ENCODE results near the gene ARID4B.
"Not testable (repeated sequence)": the region's sequence is repeated elsewhere in the genome, so short reads cannot be mapped to it uniquely, and the experiment has no call there.

The ARID4B gene

GRCh38 chr1:235327559-235328270 lies at the start of gene ARID4B:
ARID4B (minus strand) TSS chr1:235328179; CDS start chr1:235326919, 1,260 bp downstream.
- no peak for DNase-seq

GRCh38 chr1:235375919-235376605 lies 48.1 kb upstream of the ARID4B start:
- no peak for DNase-seq

- no peak for DNase-seq
Measured at GRCh38 chr1:235369802-235370201, 41.8 kb upstream of the ARID4B start.

GRCh38 chr1:235368428-235368827 lies 40.4 kb upstream of the ARID4B start:
- DNase-seq, result no peak

- peak; percentile 86 to 87 for DNase-seq
Measured at GRCh38 chr1:235367000-235367908, 39.3 kb upstream of the ARID4B start, which contains the start of gene TBCE. TBCE (plus strand) TSS chr1:235367427; CDS start chr1:235380050, 12,623 bp downstream.

- DNase-seq, result no peak
Measured at GRCh38 chr1:235366286-235366685, 38.3 kb upstream of the ARID4B start.

- DNase-seq, result not testable (repeated sequence)
Measured at GRCh38 chr1:235364189-235364588, 36.2 kb upstream of the ARID4B start.

GRCh38 chr1:235358899-235359298 lies 30.9 kb upstream of the ARID4B start:
- no peak for DNase-seq

- no peak for DNase-seq
Measured at GRCh38 chr1:235357485-235358373, 29.8 kb upstream of the ARID4B start.

- DNase-seq, result no peak
Measured at GRCh38 chr1:235351898-235352297, 23.9 kb upstream of the ARID4B start.

- no peak for DNase-seq
Measured at GRCh38 chr1:235351441-235351840, 23.5 kb upstream of the ARID4B start.

- DNase-seq, result no peak
Measured at GRCh38 chr1:235343726-235344125, 15.7 kb upstream of the ARID4B start.

- DNase-seq, result no peak
Measured at GRCh38 chr1:235342471-235342870, 14.5 kb upstream of the ARID4B start.

GRCh38 chr1:235342039-235342438 lies 14.1 kb upstream of the ARID4B start:
- DNase-seq, result no peak

- DNase-seq, result no peak
Measured at GRCh38 chr1:235341334-235341733, 13.4 kb upstream of the ARID4B start.

- DNase-seq, result no peak
Measured at GRCh38 chr1:235339746-235340145, 11.8 kb upstream of the ARID4B start.

- peak in 1 of 2 donors; percentile 63 for DNase-seq
Measured at GRCh38 chr1:235336903-235337302, 8.9 kb upstream of the ARID4B start.

- no peak for DNase-seq
Measured at GRCh38 chr1:235331401-235331800, 3.4 kb upstream of the ARID4B start.

- DNase-seq, result no peak
Measured at GRCh38 chr1:235330918-235331285, 2.9 kb upstream of the ARID4B start.

- DNase-seq, result peak; percentile 62 to 70
Measured at GRCh38 chr1:235329139-235329902, 1.3 kb upstream of the ARID4B start.
